Keratinocyte (primary cell): Measurements from ENCODE around the gene KIF1B. TPM values are rescaled to one million over a fixed set of nuclear protein-coding genes. Genes with fewer than 3 reads are reported as not detected.

Source experiments
- DNase-seq: peaks from one replicate; pipeline ENCODE4 v3.0.0-alpha.2; 2011; ENCODE audit warnings: low read depth, missing footprints, low spot score
- FAIRE-seq: peaks from 2 replicates; lab custom pipeline; 2011; peaks lifted over from hg19 to GRCh38; lab: Jason Lieb, UNC
- H2AFZ ChIP-seq: 2 replicates; pipeline ENCODE4 v1.6.0; 2012; ENCODE audit warnings: low read length, control low read depth, inconsistent platforms; ENCODE audit not compliant: control insufficient read depth
- H3K27ac ChIP-seq: 2 replicates; pipeline ENCODE4 v1.5.1; 2011; ENCODE audit warnings: low read length; ENCODE audit not compliant: control insufficient read depth, insufficient read depth
- H3K27me3 ChIP-seq: 3 replicates; pipeline ENCODE4 v1.6.0; 2011; ENCODE audit warnings: low read length; ENCODE audit not compliant: control insufficient read depth, insufficient read depth; ENCODE audit errors: extremely low read depth
- H3K36me3 ChIP-seq, 2 experiments: 2 replicates in 1 of 2; 3 replicates in 1 of 2; pipeline ENCODE4 v1.5.1; 2011; ENCODE audit warnings: low read length in 2 of 2, mild to moderate bottlenecking in 1 of 2; ENCODE audit not compliant: control insufficient read depth in 2 of 2, insufficient read depth in 2 of 2; ENCODE audit errors: extremely low read depth in 1 of 2
- H3K4me1 ChIP-seq: 3 replicates; pipeline ENCODE4 v1.5.1; 2011; ENCODE audit warnings: low read length; ENCODE audit not compliant: control insufficient read depth, insufficient read depth; ENCODE audit errors: extremely low read depth
- H3K4me2 ChIP-seq: 3 replicates; pipeline ENCODE4 v1.6.0; 2011; ENCODE audit warnings: low read depth, low read length; ENCODE audit not compliant: control insufficient read depth, insufficient read depth; ENCODE audit errors: extremely low read depth
- H3K4me3 ChIP-seq, 3 experiments: fragments of 200-600 bp in 1 of 3; sonication (generic) in 1 of 3; 2 replicates in 2 of 3; 3 replicates in 1 of 3; pipeline ENCODE4 v1.5.1; 2011 to 2016; ENCODE audit warnings: low read length in 3 of 3, mild to moderate bottlenecking in 3 of 3, control low read depth in 2 of 3, inconsistent platforms in 1 of 3, low read depth in 1 of 3, mixed read lengths in 1 of 3, mixed run types in 1 of 3, moderate library complexity in 1 of 3; ENCODE audit not compliant: control insufficient read depth in 2 of 3, insufficient read depth in 2 of 3; ENCODE audit errors: extremely low read depth in 1 of 3
- H3K79me2 ChIP-seq: 2 replicates; pipeline ENCODE4 v1.6.0; 2012; ENCODE audit warnings: low read length; ENCODE audit not compliant: control insufficient read depth, insufficient read depth
- H3K9ac ChIP-seq: 3 replicates; pipeline ENCODE4 v1.6.0; 2011; ENCODE audit warnings: low read length; ENCODE audit not compliant: control insufficient read depth, insufficient read depth; ENCODE audit errors: extremely low read depth
- H3K9me1 ChIP-seq: 3 replicates; pipeline ENCODE4 v1.6.0; 2011; ENCODE audit warnings: low read length; ENCODE audit not compliant: control insufficient read depth, insufficient read depth; ENCODE audit errors: extremely low read depth
- H3K9me3 ChIP-seq: 2 replicates; pipeline ENCODE4 v1.5.1; 2012; ENCODE audit warnings: low read depth, low read length; ENCODE audit not compliant: control insufficient read depth
- H4K20me1 ChIP-seq: 3 replicates; pipeline ENCODE4 v1.6.0; 2011; ENCODE audit warnings: low read length; ENCODE audit not compliant: control insufficient read depth, insufficient read depth; ENCODE audit errors: extremely low read depth
- EZH2 ChIP-seq: IDR thresholded peaks from one replicate; pipeline ENCODE4 v1.6.1; 2012; ENCODE audit warnings: inconsistent platforms, mild to moderate bottlenecking, low read length, moderate library complexity
- dilution Hi-C: fragments of 300-500 bp; cut with MboI; formaldehyde crosslinking; loops from one replicate; pipeline ENCODE4 v1.7.0; 2020; ENCODE audit warnings: low sequenced_read_pairs; ENCODE audit not compliant: extremely low pct_ligation_motif_present
- polyA plus RNA-seq, 5 experiments: library from polyadenylated mRNA; depleted of rRNA in 3 of 5; stranded (reverse) in 3 of 5; stranded (forward) in 1 of 5; unstranded in 1 of 5; fragments of >200 nt; gene quantifications; 1 replicate in 1 of 5; 2 replicates in 3 of 5; 3 replicates in 1 of 5; pipeline versions ENCODE4 v1.2.1 to v1.2.3, GENCODE V29; 2011 to 2012; ENCODE audit warnings: missing spikeins in 2 of 5, low read depth in 1 of 5, low replicate concordance in 1 of 5
- TF ChIP-seq, protein P1 (sequence below), 3 experiments: IDR thresholded peaks in 1 of 3; conservative IDR thresholded peaks in 1 of 3; optimal IDR thresholded peaks in 1 of 3; 2 replicates in 2 of 3; 3 replicates in 1 of 3; pipeline versions ENCODE3 to v1.5.1; 2011; ENCODE audit warnings: low read length in 3 of 3, mild to moderate bottlenecking in 3 of 3, moderate library complexity in 2 of 3, control low read depth in 1 of 3, inconsistent platforms in 1 of 3; ENCODE audit not compliant: insufficient read depth in 2 of 3; ENCODE audit errors: extremely low read depth in 1 of 3

Gene KIF1B
- polyA plus RNA-seq, 1 donor (not counting 4 experiments of a cell fraction or from before 2014, with no cell fraction given): 15.1 TPM

DNA sequence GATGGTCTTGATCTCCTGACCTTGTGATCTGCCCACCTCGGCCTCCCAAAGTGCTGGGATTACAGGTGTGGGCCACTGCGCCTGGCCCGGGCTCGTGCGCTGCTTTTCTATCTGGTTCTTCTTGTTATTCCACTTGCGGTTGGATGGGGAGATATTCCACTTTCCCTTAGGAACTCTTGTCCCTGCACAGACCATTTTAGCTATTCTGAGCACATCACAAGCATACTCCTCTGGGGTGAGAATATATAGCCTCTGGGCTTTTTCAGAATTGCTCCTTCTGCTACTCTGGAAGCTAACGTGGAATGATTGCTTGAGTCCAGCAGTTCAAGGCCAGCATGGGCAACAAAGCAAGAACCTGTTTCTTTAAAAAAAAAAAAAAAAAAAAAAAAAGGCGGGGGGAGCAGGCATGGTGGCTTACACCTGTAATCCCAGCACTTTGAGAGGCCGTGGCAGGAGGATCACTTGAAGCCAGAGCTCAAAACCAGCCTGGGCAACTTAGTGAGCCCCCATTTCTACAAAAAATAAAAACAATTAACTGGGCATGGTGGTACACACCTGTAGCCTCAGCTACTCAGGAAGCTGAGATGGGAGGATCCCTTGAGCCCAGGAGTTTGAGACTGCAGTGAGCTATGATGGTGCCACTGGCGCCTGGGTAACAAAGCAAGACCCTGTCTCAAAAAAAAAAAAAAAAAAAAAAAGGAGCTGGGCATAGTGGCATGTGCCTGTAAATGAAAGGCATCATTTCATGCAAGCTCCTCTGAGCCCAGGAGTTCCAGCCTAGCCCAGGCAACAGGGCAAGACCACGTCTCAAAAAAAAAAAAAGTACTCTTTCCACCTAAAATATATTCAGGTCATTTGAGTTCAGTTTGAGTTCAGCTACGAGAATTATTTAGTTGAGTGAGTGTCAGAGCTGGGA is 176.6 kb downstream of the KIF1B start:
- Histone ChIP-seq H3K4me3 (peak overlapping the region in 1 of 3 experiments; percentile 41), H3K27me3 (no peaks in the 10 kb centered on the region), H3K4me1 (peaks cover 14% of the 10 kb centered on the region), H2AFZ (no peak overlapping the region), H3K4me2 (peak overlapping the region; percentile 85), H3K36me3 (no peaks in the 10 kb centered on the region), H3K79me2 (no peaks in the 10 kb centered on the region), H3K27ac (peak overlapping the region; percentile 82), H4K20me1 (no peaks in the 10 kb centered on the region), H3K9me1 (no peaks in the 10 kb centered on the region), H3K9ac (peak overlapping the region; percentile 46), H3K9me3 (no peaks in the 10 kb centered on the region)
- no peak for FAIRE-seq
- no peak for TF ChIP-seq EZH2
- TF ChIP-seq, protein P1, sequence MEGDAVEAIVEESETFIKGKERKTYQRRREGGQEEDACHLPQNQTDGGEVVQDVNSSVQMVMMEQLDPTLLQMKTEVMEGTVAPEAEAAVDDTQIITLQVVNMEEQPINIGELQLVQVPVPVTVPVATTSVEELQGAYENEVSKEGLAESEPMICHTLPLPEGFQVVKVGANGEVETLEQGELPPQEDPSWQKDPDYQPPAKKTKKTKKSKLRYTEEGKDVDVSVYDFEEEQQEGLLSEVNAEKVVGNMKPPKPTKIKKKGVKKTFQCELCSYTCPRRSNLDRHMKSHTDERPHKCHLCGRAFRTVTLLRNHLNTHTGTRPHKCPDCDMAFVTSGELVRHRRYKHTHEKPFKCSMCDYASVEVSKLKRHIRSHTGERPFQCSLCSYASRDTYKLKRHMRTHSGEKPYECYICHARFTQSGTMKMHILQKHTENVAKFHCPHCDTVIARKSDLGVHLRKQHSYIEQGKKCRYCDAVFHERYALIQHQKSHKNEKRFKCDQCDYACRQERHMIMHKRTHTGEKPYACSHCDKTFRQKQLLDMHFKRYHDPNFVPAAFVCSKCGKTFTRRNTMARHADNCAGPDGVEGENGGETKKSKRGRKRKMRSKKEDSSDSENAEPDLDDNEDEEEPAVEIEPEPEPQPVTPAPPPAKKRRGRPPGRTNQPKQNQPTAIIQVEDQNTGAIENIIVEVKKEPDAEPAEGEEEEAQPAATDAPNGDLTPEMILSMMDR (optimal IDR thresholded peaks at IDR 0.05 in 1 of 3, IDR thresholded peaks at IDR 0.05 in 1 of 3, conservative IDR thresholded peaks at IDR 0.05 in 1 of 3; ENCODE audit: extremely low read depth in 1 of 3, insufficient read depth in 2 of 3, low read length in 3 of 3): no peak
- dilution Hi-C loops: no loop called here
- DNase-seq: no peak

DNA sequence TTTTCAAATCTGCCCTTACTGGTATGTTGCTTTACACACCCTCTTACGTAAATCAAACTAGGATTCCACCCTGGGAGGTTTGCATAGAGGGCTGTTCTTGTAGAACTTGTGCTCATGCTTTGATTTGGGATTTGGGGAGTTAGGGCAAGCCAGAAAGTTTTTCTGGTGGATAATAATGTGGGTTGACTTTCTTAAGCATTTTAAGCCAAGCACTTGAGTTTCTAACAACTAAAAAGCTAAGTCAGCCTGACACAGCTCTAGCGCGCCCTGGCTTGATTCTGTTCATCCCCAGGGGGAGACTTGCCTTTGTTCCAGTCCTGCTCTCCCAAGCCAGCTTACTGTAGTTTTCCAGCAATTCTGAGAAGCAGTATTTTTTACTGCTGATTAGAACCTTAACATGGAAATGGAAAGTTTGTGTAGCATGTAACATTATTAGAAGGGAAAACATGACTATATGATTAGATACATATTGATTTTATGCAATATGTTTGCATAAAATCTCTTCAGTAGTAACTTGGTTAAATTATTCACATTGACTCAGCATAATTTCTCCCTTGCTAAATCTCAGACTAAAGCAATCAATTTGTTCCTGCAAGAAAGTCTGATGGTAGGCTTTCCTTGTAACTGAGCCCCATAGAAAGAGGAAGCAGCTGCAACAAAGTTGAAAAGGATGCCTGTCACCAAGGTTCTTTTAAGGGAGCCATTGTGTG is 177.5 kb downstream of the KIF1B start:
- peak overlapping the region; percentile 71 for H2AFZ ChIP-seq
- H3K27me3 ChIP-seq: no peaks in the 10 kb centered on the region
- FAIRE-seq (peak; percentile 85), DNase-seq (no peak)
- H3K9me1 ChIP-seq: no peaks in the 10 kb centered on the region
- peak overlapping the region; percentile 82 for H3K27ac ChIP-seq
- no peaks in the 10 kb centered on the region for H3K9me3 ChIP-seq
- H3K79me2 ChIP-seq: no peaks in the 10 kb centered on the region
- H3K36me3 ChIP-seq: no peaks in the 10 kb centered on the region
- H4K20me1 ChIP-seq: no peaks in the 10 kb centered on the region
- H3K9ac ChIP-seq: peak overlapping the region; percentile 46
- dilution Hi-C loops: no loop called here
- H3K4me1 ChIP-seq: peaks cover 14% of the 10 kb centered on the region
- H3K4me2 ChIP-seq: peak overlapping the region; percentile 85
- H3K4me3 ChIP-seq: peak overlapping the region in 1 of 3 experiments; percentile 41
- no peak for TF ChIP-seq EZH2
- TF ChIP-seq, protein P1 (optimal IDR thresholded peaks at IDR 0.05 in 1 of 3, IDR thresholded peaks at IDR 0.05 in 1 of 3, conservative IDR thresholded peaks at IDR 0.05 in 1 of 3; ENCODE audit: extremely low read depth in 1 of 3, insufficient read depth in 2 of 3, low read length in 3 of 3): peak in 1 of 3 experiments; percentile 23
